ENCODE measurements around the gene IL13.
"Not testable (repeated sequence)": the region's sequence is repeated elsewhere in the genome, so short reads cannot be mapped to it uniquely, and the experiment has no call there.

The IL13 gene

GRCh38 chr5:132633587-132633986 is 24.4 kb upstream of the IL13 start:
- not testable (repeated sequence) for H3K9me3 ChIP-seq (ENCODE audit: control insufficient read depth, low read length); H2BK5ac ChIP-seq (ENCODE audit: low read depth, low read length, poor library complexity, severe bottlenecking); H3K4ac ChIP-seq (ENCODE audit: low read depth in 1 of 2, low read length in 2 of 2); H3K4me3 ChIP-seq (ENCODE audit: insufficient read depth in 1 of 2, low read depth in 1 of 2, low read length in 2 of 2); H3K27me3 ChIP-seq (ENCODE audit: control insufficient read depth in 1 of 2, insufficient read depth in 1 of 2, low read length in 2 of 2); H3K9ac ChIP-seq (ENCODE audit: low read length); H2BK15ac ChIP-seq (ENCODE audit: low read depth, poor library complexity, severe bottlenecking); H3K27ac ChIP-seq (ENCODE audit: low read length, poor library complexity, severe bottlenecking); H3K18ac ChIP-seq (ENCODE audit: low read depth in 1 of 2, low read length in 2 of 2); H2AFZ ChIP-seq (ENCODE audit: low read depth, low read length); H3K14ac ChIP-seq (ENCODE audit: low read length in 2 of 2); H4K8ac ChIP-seq (ENCODE audit: low read length); H4K91ac ChIP-seq (ENCODE audit: low read length); H2AK5ac ChIP-seq (ENCODE audit: low read length, severe bottlenecking); DNase-seq; H3K79me1 ChIP-seq (replicated peaks; ENCODE audit: low read length, poor library complexity, severe bottlenecking); H3K4me1 ChIP-seq (ENCODE audit: control insufficient read depth, insufficient read depth, low read depth, low read length); H2BK12ac ChIP-seq (ENCODE audit: low read length in 2 of 2); H3K23ac ChIP-seq (ENCODE audit: low read length in 2 of 2); H3K4me2 ChIP-seq (ENCODE audit: low read length, poor library complexity, severe bottlenecking); H2BK120ac ChIP-seq (ENCODE audit: low read depth, low read length)
- H3K36me3 ChIP-seq (ENCODE audit: control insufficient read depth in 1 of 2, insufficient read depth in 2 of 2, low read depth in 1 of 2, low read length in 2 of 2) = peaks cover 16 to 75% of the 10 kb centered on the region in 2 experiments
- no CpG with 5 or more reads among the region's 4 CpGs for WGBS

GRCh38 chr5:132635873-132636272 is 22.1 kb upstream of the IL13 start:
- Histone ChIP-seq H3K4me2 (ENCODE audit: low read length, poor library complexity, severe bottlenecking) (no peak overlapping the region), H3K9ac (ENCODE audit: low read length) (no peak overlapping the region), H4K91ac (ENCODE audit: low read length) (no peak overlapping the region), H3K14ac (ENCODE audit: low read length in 2 of 2) (no peak overlapping the region), H3K9me3 (ENCODE audit: control insufficient read depth, low read length) (no peaks in the 10 kb centered on the region), H2BK5ac (ENCODE audit: low read depth, low read length, poor library complexity, severe bottlenecking) (no peak overlapping the region), H3K4ac (ENCODE audit: low read depth in 1 of 2, low read length in 2 of 2) (no peak overlapping the region), H2AFZ (ENCODE audit: low read depth, low read length) (no peak overlapping the region), H3K79me1 (replicated peaks; ENCODE audit: low read length, poor library complexity, severe bottlenecking) (peaks cover 1% of the 10 kb centered on the region), H3K27me3 (ENCODE audit: control insufficient read depth in 1 of 2, insufficient read depth in 1 of 2, low read length in 2 of 2) (no peaks in the 10 kb centered on the region), H3K18ac (ENCODE audit: low read depth in 1 of 2, low read length in 2 of 2) (no peak overlapping the region), H3K36me3 (ENCODE audit: control insufficient read depth in 1 of 2, insufficient read depth in 2 of 2, low read depth in 1 of 2, low read length in 2 of 2) (peaks cover 19 to 78% of the 10 kb centered on the region in 2 experiments), H2BK15ac (ENCODE audit: low read depth, poor library complexity, severe bottlenecking) (no peak overlapping the region), H4K8ac (ENCODE audit: low read length) (no peak overlapping the region), H3K4me1 (ENCODE audit: control insufficient read depth, insufficient read depth, low read depth, low read length) (no peaks in the 10 kb centered on the region), H3K4me3 (ENCODE audit: insufficient read depth in 1 of 2, low read depth in 1 of 2, low read length in 2 of 2) (no peak overlapping the region), H2BK12ac (ENCODE audit: low read length in 2 of 2) (no peak overlapping the region), H3K27ac (ENCODE audit: low read length, poor library complexity, severe bottlenecking) (no peak overlapping the region), H3K23ac (ENCODE audit: low read length in 2 of 2) (no peak overlapping the region), H2BK120ac (ENCODE audit: low read depth, low read length) (no peak overlapping the region), H2AK5ac (ENCODE audit: low read length, severe bottlenecking) (no peak overlapping the region)
- 100% methylated on average over 1 of the region's 4 CpGs for WGBS
- DNase-seq = no peak

GRCh38 chr5:132637241-132637640 is 20.7 kb upstream of the IL13 start:
- Histone ChIP-seq H3K4me1 (ENCODE audit: control insufficient read depth, insufficient read depth, low read depth, low read length) (no peaks in the 10 kb centered on the region), H2BK5ac (ENCODE audit: low read depth, low read length, poor library complexity, severe bottlenecking) (no peak overlapping the region), H3K4ac (ENCODE audit: low read depth in 1 of 2, low read length in 2 of 2) (no peak overlapping the region), H3K79me1 (replicated peaks; ENCODE audit: low read length, poor library complexity, severe bottlenecking) (peaks cover 1% of the 10 kb centered on the region), H3K14ac (ENCODE audit: low read length in 2 of 2) (no peak overlapping the region), H3K9ac (ENCODE audit: low read length) (no peak overlapping the region), H4K91ac (ENCODE audit: low read length) (no peak overlapping the region), H2BK15ac (ENCODE audit: low read depth, poor library complexity, severe bottlenecking) (no peak overlapping the region), H4K8ac (ENCODE audit: low read length) (no peak overlapping the region), H3K9me3 (ENCODE audit: control insufficient read depth, low read length) (no peaks in the 10 kb centered on the region), H2AK5ac (ENCODE audit: low read length, severe bottlenecking) (no peak overlapping the region), H2AFZ (ENCODE audit: low read depth, low read length) (no peak overlapping the region), H3K4me3 (ENCODE audit: insufficient read depth in 1 of 2, low read depth in 1 of 2, low read length in 2 of 2) (no peak overlapping the region), H2BK120ac (ENCODE audit: low read depth, low read length) (no peak overlapping the region), H3K18ac (ENCODE audit: low read depth in 1 of 2, low read length in 2 of 2) (no peak overlapping the region), H3K23ac (ENCODE audit: low read length in 2 of 2) (no peak overlapping the region), H3K36me3 (ENCODE audit: control insufficient read depth in 1 of 2, insufficient read depth in 2 of 2, low read depth in 1 of 2, low read length in 2 of 2) (peaks cover 24 to 80% of the 10 kb centered on the region in 2 experiments), H3K4me2 (ENCODE audit: low read length, poor library complexity, severe bottlenecking) (no peak overlapping the region), H3K27me3 (ENCODE audit: control insufficient read depth in 1 of 2, insufficient read depth in 1 of 2, low read length in 2 of 2) (no peaks in the 10 kb centered on the region), H2BK12ac (ENCODE audit: low read length in 2 of 2) (no peak overlapping the region), H3K27ac (ENCODE audit: low read length, poor library complexity, severe bottlenecking) (no peak overlapping the region)
- DNase-seq = no peak
- 100% methylated on average over 3 of the region's 4 CpGs for WGBS

GRCh38 chr5:132639706-132640130 is 18.3 kb upstream of the IL13 start:
- WGBS = 100% methylated on average over 2 of the region's 2 CpGs

More at GRCh38 chr5:132639706-132640130, 18.3 kb upstream of the IL13 start:
- H2BK12ac ChIP-seq (ENCODE audit: low read length in 2 of 2) = no peak overlapping the region
- no peak overlapping the region for H3K9ac ChIP-seq (ENCODE audit: low read length)
- no peak overlapping the region for H4K8ac ChIP-seq (ENCODE audit: low read length)
- H3K79me1 ChIP-seq (replicated peaks; ENCODE audit: low read length, poor library complexity, severe bottlenecking) = peaks cover 1% of the 10 kb centered on the region
- H2BK5ac ChIP-seq (ENCODE audit: low read depth, low read length, poor library complexity, severe bottlenecking) = no peak overlapping the region
- no peak overlapping the region for H3K18ac ChIP-seq (ENCODE audit: low read depth in 1 of 2, low read length in 2 of 2)
- no peak overlapping the region for H2AK5ac ChIP-seq (ENCODE audit: low read length, severe bottlenecking)
- H3K36me3 ChIP-seq (ENCODE audit: control insufficient read depth in 1 of 2, insufficient read depth in 2 of 2, low read depth in 1 of 2, low read length in 2 of 2) = peaks cover 32 to 88% of the 10 kb centered on the region in 2 experiments
- no peaks in the 10 kb centered on the region for H3K9me3 ChIP-seq (ENCODE audit: control insufficient read depth, low read length)
- H2BK120ac ChIP-seq (ENCODE audit: low read depth, low read length) = no peak overlapping the region
- no peak overlapping the region for H2AFZ ChIP-seq (ENCODE audit: low read depth, low read length)
- H3K23ac ChIP-seq (ENCODE audit: low read length in 2 of 2) = no peak overlapping the region
- no peak overlapping the region for H3K4ac ChIP-seq (ENCODE audit: low read depth in 1 of 2, low read length in 2 of 2)
- no peak overlapping the region for H3K14ac ChIP-seq (ENCODE audit: low read length in 2 of 2)
- H3K4me2 ChIP-seq (ENCODE audit: low read length, poor library complexity, severe bottlenecking) = no peak overlapping the region
- no peaks in the 10 kb centered on the region for H3K27me3 ChIP-seq (ENCODE audit: control insufficient read depth in 1 of 2, insufficient read depth in 1 of 2, low read length in 2 of 2)
- H2BK15ac ChIP-seq (ENCODE audit: low read depth, poor library complexity, severe bottlenecking) = no peak overlapping the region
- no peak overlapping the region for H3K4me3 ChIP-seq (ENCODE audit: insufficient read depth in 1 of 2, low read depth in 1 of 2, low read length in 2 of 2)
- H3K27ac ChIP-seq (ENCODE audit: low read length, poor library complexity, severe bottlenecking) = no peak overlapping the region
- no peaks in the 10 kb centered on the region for H3K4me1 ChIP-seq (ENCODE audit: control insufficient read depth, insufficient read depth, low read depth, low read length)
- H4K91ac ChIP-seq (ENCODE audit: low read length) = no peak overlapping the region
- no peak for DNase-seq

Measured in mesenchymal stem cell (in vitro differentiated cells and primary cell).